ENCODE measurements around the gene LIPC.

LIPC gene

GRCh38 chr15:58538225-58538727, 106.5 kb downstream of the LIPC start:
- DNase-seq (ENCODE audit: low read depth): no peak
- TF ChIP-seq CTCF (conservative IDR thresholded peaks at IDR 0.05; ENCODE audit: control insufficient read depth, insufficient read depth, low read depth, low read length): no peak
- H3K4me3 ChIP-seq (ENCODE audit: control insufficient read depth, low read depth, low read length): no peak overlapping the region

- DNase-seq (ENCODE audit: low read depth): no peak
- H3K4me3 ChIP-seq (ENCODE audit: control insufficient read depth, low read depth, low read length): no peak overlapping the region
- no peak for TF ChIP-seq CTCF (conservative IDR thresholded peaks at IDR 0.05; ENCODE audit: control insufficient read depth, insufficient read depth, low read depth, low read length)
Observed at GRCh38 chr15:58538901-58539300, 107.1 kb downstream of the LIPC start.

GRCh38 chr15:58539548-58539947, 107.8 kb downstream of the LIPC start:
- H3K4me3 ChIP-seq (ENCODE audit: control insufficient read depth, low read depth, low read length): no peak overlapping the region
- TF ChIP-seq CTCF (conservative IDR thresholded peaks at IDR 0.05; ENCODE audit: control insufficient read depth, insufficient read depth, low read depth, low read length): no peak
- DNase-seq (ENCODE audit: low read depth): no peak

- TF ChIP-seq CTCF (conservative IDR thresholded peaks at IDR 0.05; ENCODE audit: control insufficient read depth, insufficient read depth, low read depth, low read length): no peak
- no peak for DNase-seq (ENCODE audit: low read depth)
- no peak overlapping the region for H3K4me3 ChIP-seq (ENCODE audit: control insufficient read depth, low read depth, low read length)
Observed at GRCh38 chr15:58541410-58542087, 109.8 kb downstream of the LIPC start.

- H3K4me3 ChIP-seq (ENCODE audit: control insufficient read depth, low read depth, low read length): no peak overlapping the region
- no peak for TF ChIP-seq CTCF (conservative IDR thresholded peaks at IDR 0.05; ENCODE audit: control insufficient read depth, insufficient read depth, low read depth, low read length)
- no peak for DNase-seq (ENCODE audit: low read depth)
Observed at GRCh38 chr15:58543664-58544335, 112.0 kb downstream of the LIPC start.

GRCh38 chr15:58544756-58545155, 113.0 kb downstream of the LIPC start:
- no peak for DNase-seq (ENCODE audit: low read depth)
- H3K4me3 ChIP-seq (ENCODE audit: control insufficient read depth, low read depth, low read length): no peak overlapping the region
- TF ChIP-seq CTCF (conservative IDR thresholded peaks at IDR 0.05; ENCODE audit: control insufficient read depth, insufficient read depth, low read depth, low read length): no peak

Data from fibroblast of mammary gland (primary cell).